Endometrium (tissue), 2 donors: ENCODE measurements around the gene NXN.
A peak's percentile ranks its signal among the peaks of the same experiment; 100 is the strongest.
"Not testable (repeated sequence)": the region's sequence is repeated elsewhere in the genome, so short reads cannot be mapped to it uniquely, and the experiment has no call there.

ENCODE experiments used
- FAIRE-seq: peaks from 2 replicates; lab custom pipeline; 2012; peaks lifted over from hg19 to GRCh38; lab: Jason Lieb, UNC
- donor health status: control.
- donor health status: control.

The NXN gene

DNA sequence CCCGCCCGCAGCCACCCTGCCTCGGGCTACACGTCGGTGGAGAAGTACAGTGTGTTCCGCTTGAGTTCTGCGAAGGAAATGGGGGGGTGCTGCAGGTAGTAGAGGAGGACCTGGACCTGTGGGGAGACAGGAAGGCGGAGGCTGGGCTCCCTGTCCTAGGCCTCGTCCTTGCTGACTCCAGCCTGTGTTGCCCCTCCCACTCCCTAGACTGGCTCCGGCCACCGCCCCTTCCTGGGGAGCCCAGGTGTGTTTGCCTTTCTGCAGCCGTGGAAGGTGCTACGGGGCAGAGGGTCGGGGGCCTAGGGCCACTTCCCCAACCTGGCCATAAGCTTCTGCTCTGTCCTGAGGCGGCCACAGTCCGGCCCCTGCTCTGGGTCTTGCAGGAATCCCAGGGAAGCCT, 26.5 kb upstream of the NXN start:
- FAIRE-seq, result no peak

DNA sequence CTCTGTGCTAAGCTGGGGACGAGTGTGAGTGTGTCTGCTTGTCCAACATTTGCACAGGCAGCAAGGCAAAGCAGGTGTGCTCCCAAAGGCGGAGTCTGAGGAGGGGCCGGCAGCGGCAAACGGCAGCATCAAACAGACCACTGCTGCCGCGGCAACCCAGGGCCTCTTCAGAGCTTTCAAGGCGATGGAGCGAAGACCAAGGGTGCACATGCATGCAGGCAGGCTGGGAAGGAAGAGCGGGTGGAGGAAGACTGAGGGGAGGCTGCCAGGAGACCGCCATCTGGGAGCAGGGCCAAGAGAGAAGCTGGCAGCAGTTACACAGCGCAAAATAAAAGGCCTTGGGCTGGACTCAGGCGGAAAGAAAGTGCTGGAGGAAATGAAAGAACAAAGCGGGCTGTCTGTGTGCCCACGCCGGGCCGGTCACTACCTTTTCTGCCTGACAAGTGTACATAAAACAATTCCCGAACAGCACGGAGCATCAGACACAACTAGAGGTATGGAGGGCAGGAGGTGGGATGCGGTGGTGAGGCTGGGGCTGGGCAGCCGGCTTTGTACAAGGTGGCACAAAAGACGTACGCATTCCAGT, 25.9 kb upstream of the NXN start:
- FAIRE-seq, result no peak

DNA sequence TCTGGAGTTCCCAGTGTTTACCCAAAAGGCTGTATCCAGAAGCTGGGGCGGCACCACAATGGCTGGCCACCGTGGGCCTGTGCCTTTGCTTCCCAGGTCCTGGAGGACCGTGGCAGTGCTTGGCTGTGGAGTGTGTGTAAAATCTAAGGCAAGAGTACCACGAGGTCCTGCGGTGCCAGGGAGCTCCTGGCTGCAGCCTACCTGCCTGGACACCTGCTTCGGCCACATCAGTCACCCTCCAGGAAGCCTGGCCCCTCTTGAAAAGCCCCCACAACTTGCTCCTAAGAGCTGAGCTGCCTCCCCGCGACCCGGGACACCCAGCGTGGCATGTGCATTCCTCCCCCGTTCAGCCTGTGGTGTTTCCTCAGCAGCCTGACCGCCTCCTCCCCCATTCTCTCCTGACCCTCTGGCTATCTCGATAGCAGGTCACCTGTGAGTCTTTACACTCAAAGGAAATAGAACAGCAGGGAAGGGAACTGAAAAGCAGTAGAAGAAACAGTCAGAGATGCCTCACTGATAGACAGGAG, 25.3 kb upstream of the NXN start:
- FAIRE-seq, result no peak

DNA sequence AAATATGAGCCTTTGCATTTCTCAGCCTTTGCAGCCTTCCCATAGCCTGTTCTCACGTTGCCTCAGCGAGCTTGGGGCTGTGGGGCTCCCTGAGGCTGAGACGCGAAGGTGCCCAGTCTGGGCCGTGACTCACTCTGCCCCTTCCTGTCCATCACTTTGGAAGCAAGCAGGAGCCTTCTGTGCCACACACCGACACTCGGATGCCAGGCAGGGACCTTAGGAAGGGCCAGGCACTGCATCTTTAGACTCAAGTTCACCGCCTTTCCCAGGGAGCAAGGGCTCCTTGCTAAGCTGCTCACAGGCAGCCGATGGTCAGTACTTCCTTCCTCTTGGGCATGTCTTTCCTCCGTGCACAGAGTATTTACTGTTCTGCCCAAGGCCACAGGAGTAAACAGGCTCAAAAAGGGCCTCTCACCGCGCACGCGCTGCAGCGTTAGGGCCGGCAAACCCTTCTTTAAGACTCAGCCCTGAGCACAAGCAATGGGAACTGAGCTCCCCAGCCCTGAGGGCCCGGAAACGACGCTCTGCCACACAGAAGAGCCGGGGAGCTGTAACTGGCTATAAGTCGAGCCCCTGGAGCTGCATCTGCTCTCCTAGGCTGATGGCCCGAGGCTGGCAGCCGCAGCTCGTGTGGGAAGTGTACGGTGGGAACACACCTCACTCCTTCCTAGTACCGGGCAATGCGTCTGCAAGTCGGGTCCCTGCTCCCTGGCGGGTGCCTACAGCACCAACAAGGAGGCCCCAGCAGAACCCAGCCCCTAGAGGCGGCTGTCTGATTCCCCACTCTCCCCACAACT, 24.6 kb upstream of the NXN start:
- no peak for FAIRE-seq

DNA sequence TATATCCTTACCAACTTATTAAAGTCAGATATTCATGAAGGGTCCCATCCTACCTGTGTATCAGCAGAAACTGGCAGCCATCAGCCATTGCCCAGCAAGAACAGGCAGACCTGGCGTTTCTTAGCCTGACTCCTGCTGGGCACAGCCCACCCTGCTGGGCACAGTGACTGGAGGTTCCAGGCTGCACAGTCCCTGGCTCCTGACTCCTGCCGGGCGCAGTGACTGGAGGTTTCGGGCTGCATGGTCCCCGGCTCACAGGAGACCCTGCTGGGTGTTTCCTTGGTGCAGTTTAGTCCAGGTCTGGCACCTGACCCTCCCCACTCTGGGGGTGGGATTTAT, 24.0 kb upstream of the NXN start:
- FAIRE-seq, result no peak

DNA sequence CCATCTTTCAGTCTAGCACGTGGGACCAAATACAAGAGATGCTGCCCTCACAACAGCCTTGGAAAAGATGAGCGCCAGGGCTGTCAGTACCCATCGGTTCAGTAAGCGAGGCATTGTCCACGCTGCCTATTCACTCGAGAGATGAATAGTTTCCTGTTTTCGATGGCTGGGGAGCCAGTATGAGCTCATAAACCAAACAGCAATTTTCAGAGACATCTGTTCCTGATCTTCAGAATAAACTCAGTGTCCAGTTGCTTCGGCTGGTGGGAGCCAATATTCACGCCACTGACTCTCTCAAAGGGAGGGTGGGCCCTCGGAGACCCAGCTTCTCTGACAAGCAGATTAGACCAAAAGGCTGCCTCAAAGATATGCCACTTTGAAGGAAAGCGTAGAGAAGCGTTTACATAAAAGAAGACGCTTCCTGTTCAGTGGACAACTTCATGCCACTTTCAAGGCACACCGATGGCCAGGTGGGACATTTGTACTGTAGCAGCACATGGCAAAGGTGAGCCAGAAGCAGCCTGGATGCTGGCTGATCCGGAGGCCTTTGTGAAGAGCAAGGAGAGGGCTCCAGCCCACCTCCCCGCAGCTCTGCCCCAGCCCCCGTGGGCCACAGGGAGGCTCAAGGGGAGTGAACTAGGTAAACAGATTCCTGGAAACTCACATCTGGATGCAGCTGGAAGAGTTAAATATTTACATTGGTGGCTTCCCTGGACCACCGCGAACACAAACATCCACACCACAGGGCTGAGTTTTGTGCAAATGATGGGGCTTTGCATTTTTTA, 23.4 kb upstream of the NXN start:
- no peak for FAIRE-seq

DNA sequence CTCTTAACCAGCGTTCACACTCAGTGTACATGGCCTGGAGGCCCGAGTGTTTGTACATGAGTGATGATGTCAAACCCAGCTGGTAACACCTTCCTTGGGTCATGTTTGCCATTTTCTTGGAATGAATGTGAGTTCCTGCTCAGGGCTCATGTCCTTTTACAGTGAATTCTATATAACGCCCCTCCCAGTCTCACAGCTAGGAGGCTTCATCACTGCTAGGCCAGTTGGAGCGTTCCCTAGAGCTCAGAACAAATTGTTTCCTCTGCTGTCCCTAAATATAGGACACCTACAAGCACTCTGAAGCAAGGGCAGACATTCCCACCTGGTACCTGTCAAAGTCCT, 22.8 kb upstream of the NXN start:
- FAIRE-seq, result no peak

DNA sequence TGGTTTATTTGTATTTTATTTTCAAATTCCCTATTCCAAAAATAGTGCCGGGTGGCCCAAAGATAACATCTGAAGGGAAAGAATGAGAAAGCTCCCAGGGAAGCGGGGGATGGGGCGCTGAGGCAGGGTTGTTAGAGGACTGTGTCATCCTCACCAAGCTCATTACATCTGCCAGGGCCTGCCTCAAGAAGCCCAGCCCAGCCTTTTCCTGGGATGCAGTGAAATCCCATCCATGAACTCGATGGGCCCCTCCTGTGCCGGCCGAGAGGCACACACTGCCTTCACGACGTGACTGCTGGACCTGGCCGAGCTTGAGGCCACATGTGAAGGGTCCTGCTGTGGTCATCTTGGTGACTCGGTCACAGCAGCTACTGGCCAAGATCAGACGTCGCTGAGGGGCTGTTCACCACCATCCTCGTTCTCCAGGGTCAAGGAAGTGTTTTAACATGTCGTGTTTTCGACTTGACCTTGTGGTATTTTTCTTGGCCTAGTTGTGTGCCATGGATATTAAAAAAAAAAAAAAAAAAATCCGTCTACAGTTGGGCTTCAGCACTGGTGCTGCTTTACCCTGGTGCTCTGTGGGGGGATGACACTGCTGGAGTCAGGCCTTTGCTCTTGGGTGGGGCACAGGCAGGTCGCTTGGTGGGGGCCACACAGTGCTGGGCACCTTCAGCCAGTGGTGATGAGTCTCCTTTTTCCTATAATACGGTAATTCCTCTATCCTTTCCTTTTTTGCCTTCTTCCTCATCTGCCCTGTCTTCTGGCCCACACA, 22.2 kb upstream of the NXN start:
- no peak for FAIRE-seq

DNA sequence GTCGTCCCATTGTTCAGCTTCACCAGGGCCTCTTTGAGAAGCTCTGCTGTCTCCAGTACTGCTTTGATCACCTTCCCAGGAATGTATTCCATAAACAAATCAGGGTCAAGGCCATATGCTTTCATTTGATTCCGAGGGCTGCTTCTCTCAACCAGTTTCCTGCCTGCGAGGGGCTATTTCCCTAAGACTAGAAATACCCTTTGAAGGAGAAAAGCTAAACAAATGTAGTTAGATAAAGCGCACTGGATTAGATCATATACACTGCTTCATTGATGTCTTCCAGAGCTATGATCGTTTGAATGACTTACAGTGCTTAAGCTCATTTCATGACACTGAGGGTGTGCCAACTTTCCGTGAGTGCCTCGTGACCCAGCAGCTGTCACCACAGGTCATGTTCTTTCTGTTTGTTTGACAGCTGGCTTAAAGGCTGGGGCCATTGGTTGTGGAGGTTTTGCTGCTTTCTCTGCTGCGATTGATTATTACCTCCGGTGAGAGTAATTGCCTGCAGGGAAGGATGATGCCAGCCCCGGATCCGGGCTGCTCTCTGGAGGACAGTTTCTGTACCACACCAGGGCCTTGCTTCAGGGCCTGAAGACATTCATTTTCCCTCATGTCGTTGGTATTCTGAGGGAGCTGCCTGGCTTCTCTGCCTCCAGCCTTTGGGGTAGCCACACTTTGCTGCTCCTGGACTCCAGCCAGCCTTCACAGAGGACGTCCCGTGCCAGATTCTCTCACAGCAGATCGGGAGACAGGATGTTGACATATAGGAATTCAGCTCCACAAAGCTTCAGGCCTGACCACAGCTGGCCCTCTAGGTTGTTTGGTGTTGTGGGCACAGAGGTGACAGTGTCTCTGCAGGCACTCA, 21.3 kb upstream of the NXN start:
- FAIRE-seq, result no peak

DNA sequence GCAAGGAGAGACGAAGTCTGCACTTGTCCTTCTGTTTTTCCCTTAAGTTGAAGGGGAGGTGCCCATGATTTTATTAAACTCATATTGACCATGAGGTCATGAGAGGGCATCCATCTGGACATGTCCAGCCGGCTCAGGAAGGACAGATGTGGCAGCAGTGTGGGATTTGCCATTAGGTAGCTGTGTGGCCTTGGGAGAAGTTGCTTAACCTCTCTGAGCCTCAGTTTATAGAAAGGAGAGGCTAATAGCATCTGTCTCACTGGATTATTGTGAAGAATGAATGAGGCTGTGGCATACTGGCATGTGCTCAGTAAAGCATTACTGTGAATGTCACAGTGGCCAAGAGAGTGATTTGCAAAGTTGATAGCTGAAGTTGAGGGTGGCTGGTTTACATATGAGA, 18.5 kb upstream of the NXN start:
- FAIRE-seq, result no peak

DNA sequence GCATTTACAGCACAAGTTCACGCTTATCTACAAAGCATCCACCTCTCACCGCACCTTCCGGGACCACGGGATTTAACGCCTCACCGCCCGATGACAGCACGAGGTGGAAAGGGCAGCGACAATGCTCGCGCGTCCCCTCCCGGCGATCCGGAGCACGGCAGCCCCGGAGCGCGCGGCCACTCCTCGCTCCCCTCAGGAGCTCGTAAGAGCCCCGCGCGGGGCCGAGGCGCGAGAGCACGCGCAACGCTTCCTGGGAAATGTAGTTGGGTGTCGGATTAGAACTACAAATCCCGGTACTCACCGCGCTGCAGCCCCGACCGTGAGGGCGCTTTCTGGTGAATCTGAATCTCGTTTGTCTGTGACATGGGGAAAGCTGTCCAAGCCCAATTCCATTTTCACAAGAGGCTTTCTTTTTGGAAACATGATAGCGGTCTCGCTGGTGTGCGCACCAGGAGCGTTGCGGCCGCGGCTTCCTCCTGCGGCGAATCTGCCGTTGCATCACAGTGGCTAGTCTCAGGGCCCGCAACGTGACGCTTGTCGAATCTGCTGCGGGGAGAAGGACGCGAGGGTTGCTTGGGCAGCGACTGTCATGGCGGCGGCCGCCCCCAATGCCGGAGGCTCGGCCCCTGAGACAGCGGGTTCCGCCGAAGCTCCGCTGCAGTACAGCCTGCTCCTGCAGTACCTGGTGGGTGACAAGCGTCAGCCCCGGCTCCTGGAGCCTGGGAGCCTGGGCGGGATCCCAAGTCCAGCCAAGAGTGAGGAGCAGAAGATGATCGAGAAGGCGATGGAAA, 17.2 kb upstream of the NXN start, which contains the start of gene TIMM22:
Gene TIMM22 (plus strand): TSS at position 576 of the 791 bp plus-strand sequence. CDS start 14 bp downstream, at position 590.
- peak; percentile 69 for FAIRE-seq

DNA sequence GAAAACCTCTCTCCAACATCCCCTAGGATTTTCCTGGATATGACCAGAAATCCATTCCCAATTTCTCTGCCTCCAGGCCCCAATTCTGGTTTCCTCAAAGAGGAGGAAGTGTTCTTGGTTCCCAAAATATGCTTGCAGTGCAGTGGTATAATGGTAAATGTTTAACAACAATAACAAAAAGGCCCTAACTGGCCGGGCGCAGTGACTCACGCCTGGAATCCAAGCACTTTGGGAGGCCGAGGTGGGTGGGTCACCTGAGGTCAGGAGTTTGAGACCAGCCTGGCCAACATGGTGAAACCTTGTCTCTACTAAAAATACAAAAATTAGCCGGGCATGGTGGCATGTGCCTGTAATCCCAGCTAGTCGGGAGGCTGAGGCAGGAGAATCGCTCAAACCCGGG, 15.7 kb upstream of the NXN start:
- not testable (repeated sequence) for FAIRE-seq

DNA sequence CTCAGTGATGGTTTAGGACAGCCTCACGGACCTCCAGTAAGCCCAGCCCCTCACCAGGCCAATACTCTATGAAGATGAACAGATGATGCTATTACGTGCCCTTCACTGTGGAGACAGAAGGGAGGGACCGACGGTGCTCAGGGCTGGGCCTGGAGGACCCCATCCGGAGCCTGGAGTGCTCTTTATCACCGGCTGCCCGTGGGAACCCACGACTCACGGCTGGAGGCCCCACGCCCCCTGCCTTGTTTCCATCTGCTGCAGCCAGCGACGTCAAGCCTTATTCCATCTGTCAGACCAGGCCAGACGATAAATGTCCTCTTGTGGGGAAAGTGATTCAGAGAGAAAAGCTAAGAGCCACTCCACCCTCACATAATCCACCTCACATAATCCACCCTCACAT, 13.4 kb upstream of the NXN start:
- FAIRE-seq, result no peak

DNA sequence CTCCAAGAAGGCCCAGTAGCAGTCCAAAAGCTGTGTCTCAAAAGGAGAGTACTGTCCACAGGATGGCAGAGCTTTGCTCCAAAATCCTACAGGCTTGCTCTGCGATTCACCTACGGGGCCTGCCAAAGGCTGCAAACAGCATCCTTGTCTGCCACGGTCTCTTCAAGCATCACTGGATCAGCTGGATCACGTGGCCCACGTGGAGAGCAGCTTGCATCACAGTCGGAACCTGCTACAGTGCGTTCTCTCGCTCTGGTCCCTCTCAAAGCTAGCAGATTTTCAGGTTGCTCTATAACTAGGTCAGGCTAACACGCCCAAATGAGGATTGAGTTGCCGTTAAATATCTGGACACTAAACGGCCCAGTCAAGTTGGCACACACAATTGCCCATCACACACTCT, 9.0 kb upstream of the NXN start:
- FAIRE-seq, result no peak

DNA sequence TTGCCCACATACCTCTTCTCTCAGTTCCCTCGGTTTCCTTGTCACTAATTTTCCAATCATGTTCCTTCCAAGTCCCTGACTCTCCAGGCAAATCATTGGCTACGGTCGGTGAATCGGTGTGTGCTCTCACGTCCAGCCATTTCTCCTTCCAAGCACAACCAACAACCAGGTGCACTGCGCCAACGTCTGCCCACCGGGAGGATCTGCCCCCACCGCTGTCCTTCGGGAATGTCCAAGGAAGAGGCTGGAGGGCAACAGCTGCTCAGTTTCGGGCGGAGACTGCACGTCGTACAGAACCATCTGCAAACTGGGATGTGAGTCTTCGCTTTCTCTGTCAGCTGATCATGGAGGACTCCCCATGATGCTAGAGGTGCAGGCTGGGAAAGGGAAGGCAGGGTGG, 8.4 kb upstream of the NXN start:
- FAIRE-seq, result no peak

DNA sequence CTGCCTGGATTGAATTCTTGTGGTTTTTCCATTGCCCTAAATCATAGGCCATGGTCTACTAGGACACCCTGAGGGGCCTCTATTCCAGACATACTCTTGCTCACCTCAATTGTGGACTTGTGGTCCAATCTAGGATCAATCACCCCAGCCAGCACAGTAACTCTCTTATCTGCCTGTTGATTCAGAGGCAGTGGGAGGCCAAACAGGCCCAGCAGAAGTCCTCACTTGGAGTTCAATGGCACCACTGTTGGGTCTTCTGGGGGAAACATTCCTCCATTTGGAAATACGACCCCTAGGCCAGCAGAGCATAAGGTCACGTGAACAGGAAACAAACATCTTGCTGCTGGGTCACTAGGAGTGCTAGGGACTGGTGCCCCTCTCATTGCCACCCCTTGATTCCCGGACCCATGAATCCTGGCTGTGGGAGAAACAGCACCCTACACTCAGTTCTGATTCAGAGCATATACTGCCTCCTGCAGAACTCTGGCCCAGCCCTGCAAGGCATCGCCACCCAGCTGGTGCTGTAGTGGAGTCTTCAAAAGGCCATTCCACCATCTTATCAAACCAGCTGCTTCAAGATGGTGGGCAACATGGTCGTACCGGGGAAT, 6.8 kb upstream of the NXN start:
- no peak for FAIRE-seq

DNA sequence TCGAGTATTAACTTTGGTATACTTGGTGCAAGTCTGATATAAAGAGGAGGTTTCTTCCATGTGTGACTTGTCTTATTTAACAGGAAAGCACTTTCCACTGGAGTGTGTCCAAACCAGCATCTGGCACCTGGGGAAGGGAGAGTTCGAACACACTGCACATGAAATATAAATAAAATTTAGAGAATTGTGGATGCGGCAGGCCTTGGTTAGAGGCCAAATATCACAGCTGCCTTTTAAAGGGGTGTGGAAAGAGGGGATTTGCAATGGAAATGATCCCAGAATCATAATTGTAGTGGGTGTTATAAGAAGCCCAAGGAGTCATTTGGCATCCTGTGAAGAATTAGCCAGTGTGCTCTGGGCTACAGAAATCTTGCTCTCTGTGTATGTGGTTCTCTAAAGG, 4.3 kb upstream of the NXN start:
- FAIRE-seq, result no peak

DNA sequence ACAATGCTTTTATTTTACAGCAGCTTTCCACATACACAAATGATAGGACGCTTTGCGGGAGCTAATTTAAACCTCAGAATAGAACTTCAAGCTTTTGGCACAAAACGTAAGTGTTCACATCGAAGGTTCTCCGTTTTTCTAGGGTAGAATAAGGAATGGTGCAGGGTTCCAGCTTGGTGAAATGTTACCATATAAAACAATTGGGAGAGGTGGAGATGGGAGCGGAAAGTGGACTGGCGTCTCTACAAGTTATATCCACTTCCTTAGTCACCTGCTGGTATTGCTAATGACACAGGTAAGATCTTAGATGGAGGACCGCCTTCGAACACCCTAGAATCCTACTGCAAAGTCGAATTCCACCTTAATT, 1.7 kb upstream of the NXN start:
- no peak for FAIRE-seq

DNA sequence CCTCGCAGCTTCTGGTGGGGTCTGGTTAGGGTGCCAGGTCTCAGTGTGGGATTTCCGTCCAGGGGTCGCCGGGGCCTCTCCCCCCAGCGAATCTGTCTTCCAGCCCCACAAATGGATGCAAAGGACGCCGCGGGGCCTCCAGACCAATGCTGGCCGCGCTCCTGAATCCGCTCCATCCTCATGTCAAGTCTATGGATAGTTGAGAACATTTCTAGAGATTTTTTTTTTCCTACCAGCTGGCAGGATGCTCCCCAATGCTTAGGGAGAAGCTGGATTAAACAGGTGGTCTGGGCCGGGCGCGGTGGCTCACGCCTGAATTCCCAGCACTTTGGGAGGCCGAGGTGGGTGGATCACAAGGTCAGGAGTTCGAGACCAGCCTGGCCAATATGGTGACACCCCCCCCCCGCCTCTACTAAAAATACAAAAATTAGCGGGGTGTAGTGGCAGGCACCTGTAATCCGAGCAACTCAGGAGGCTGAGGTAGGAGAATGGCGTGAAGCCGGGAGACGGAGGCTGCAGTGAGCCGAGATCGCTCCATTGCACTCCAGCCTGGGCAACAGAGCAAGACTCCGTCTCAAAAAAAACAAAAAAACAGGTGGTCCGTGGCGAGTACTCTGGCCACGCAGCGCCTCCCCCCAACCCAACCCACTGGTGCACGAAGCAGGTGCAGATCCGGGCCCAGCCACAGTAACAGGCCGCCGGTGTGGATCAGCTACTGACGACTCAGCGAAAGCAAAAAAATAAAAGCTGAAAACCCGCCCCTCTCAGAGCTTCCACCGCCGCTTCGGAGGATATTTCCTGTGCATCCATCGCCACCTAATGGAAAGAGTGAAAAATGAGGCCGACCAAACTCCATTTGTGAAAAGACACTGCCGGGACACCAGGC, 1.1 kb upstream of the NXN start:
- peak; percentile 72 for FAIRE-seq
